K562 (cell line): ENCODE measurements around the gene TRAF3IP1. TPM values are rescaled to one million over a fixed set of nuclear protein-coding genes. Genes with fewer than 3 reads are reported as not detected.

Experiments used
- ATAC-seq: fragments of 200-7000 bp; cut with Tn5 transposase; 3 replicates; pipeline ENCODE4 v1.9.1; 2020; ENCODE audit warnings: moderate library complexity
- BruUV-seq: library from RNA; stranded (reverse); fragments of 400-500 nt; replicated peaks from 2 replicates; lab custom pipeline; 2021; lab: Mats Ljungman, UMichigan
- CTCF ChIA-PET: fragments of 300-600 bp; formaldehyde crosslinking; extraction: SDS; loops from one replicate; lab custom pipeline; 2021; ENCODE audit warnings: low intra/inter-chr PET ratio; lab: Yijun Ruan, JAX
- POLR2A ChIA-PET: fragments of 300-600, 350-650 bp; sonication (Branson Sonifier 250); formaldehyde crosslinking; extraction: SDS; loops from one replicate; lab custom pipeline; 2021; ENCODE audit warnings: antibody characterized with exemption, inconsistent platforms; lab: Yijun Ruan, JAX
- DNase-seq, 4 experiments: peaks; one replicate each; pipeline versions ENCODE4 v3.0.0 to v3.0.0-alpha.2; 2011 to 2018; ENCODE audit warnings: low spot score in 3 of 4, mixed read lengths in 3 of 4; ENCODE audit errors: extremely low read depth in 1 of 4
- FAIRE-seq: peaks from 2 replicates; lab custom pipeline; 2011; peaks lifted over from hg19 to GRCh38; lab: Jason Lieb, UNC
- H2AFZ ChIP-seq: 2 replicates; pipeline ENCODE4 v1.6.0; 2011; ENCODE audit warnings: low read depth, low read length, control low read depth, inconsistent platforms
- H3K27ac ChIP-seq: fragments of 200-600 bp; 3 replicates; pipeline ENCODE4 v1.8.0; 2011; ENCODE audit warnings: low read depth, mild to moderate bottlenecking, control low read depth, inconsistent platforms, low read length, moderate library complexity, mixed read lengths; ENCODE audit errors: extremely low read depth
- H3K27me3 ChIP-seq, 2 experiments: fragments of 300-600 bp in 1 of 2; 2 replicates in 1 of 2; 3 replicates in 1 of 2; pipeline versions ENCODE4 v1.6.0 to v1.8.0; 2011; ENCODE audit warnings: inconsistent platforms in 2 of 2, low read length in 2 of 2, mild to moderate bottlenecking in 1 of 2, mixed read lengths in 1 of 2, moderate library complexity in 1 of 2; ENCODE audit not compliant: control insufficient read depth in 2 of 2, insufficient read depth in 2 of 2
- H3K36me3 ChIP-seq: fragments of 300-600 bp; 3 replicates; pipeline ENCODE4 v1.8.0; 2011; ENCODE audit warnings: mild to moderate bottlenecking, low read length, inconsistent platforms; ENCODE audit not compliant: control insufficient read depth, insufficient read depth
- H3K4me1 ChIP-seq, 2 experiments: fragments of 200-600 bp in 1 of 2; replicated peaks in 1 of 2; 2 replicates in 1 of 2; 3 replicates in 1 of 2; pipeline versions ENCODE4 v1.5.1 to v1.8.0; 2011; ENCODE audit warnings: inconsistent platforms in 2 of 2, low read length in 2 of 2, mild to moderate bottlenecking in 1 of 2, mixed read lengths in 1 of 2, moderate library complexity in 1 of 2; ENCODE audit not compliant: control insufficient read depth in 2 of 2, insufficient read depth in 2 of 2
- H3K4me2 ChIP-seq: 2 replicates; pipeline ENCODE4 v1.6.1; 2011; ENCODE audit warnings: low read length, control low read depth, inconsistent platforms, mixed read lengths; ENCODE audit not compliant: insufficient read depth
- H3K4me3 ChIP-seq: fragments of 200-600 bp; sonication (generic), shearing (Covaris generic); 2 replicates; pipeline ENCODE4 v1.5.1; 2016; ENCODE audit warnings: control low read depth, inconsistent platforms
- H3K79me2 ChIP-seq: fragments of 200-600 bp; 3 replicates; pipeline ENCODE4 v1.8.0; 2011; ENCODE audit warnings: low read length, inconsistent platforms; ENCODE audit not compliant: control insufficient read depth, insufficient read depth
- H3K9ac ChIP-seq, 2 experiments: 2 replicates each; pipeline versions ENCODE4 v1.6.0 to v1.6.1; 2011; ENCODE audit warnings: low read depth in 2 of 2, low read length in 2 of 2, control low read depth in 1 of 2, inconsistent platforms in 1 of 2, mild to moderate bottlenecking in 1 of 2, mixed read lengths in 1 of 2; ENCODE audit not compliant: insufficient read depth in 1 of 2
- H3K9me1 ChIP-seq: one replicate; pipeline ENCODE4 v1.6.0; 2011; ENCODE audit warnings: inconsistent platforms, mild to moderate bottlenecking, low read length, moderate library complexity; ENCODE audit not compliant: control insufficient read depth, insufficient read depth
- H3K9me3 ChIP-seq: replicated peaks from 2 replicates; pipeline ENCODE4 v1.5.1; 2011; ENCODE audit warnings: low read depth, low read length, inconsistent platforms; ENCODE audit not compliant: control insufficient read depth, insufficient read depth
- H4K20me1 ChIP-seq: replicated peaks from 2 replicates; pipeline ENCODE4 v1.6.1; 2011; ENCODE audit warnings: low read length, inconsistent platforms, mixed read lengths; ENCODE audit not compliant: control insufficient read depth, insufficient read depth
- ADNP ChIP-seq: fragments of 200-800 bp; sonication (Bioruptor generic); IDR thresholded peaks from 2 replicates; pipeline ENCODE4 v1.6.1; 2016; ENCODE audit warnings: missing genetic modification characterization, missing compliant biosample characterization
- BRF1 ChIP-seq: IDR thresholded peaks from 3 replicates; pipeline ENCODE4 v1.6.1; 2011; ENCODE audit warnings: borderline replicate concordance, mild to moderate bottlenecking; ENCODE audit not compliant: insufficient read length; ENCODE audit errors: extremely low read depth
- CBX3 ChIP-seq, 2 experiments: IDR thresholded peaks; 1 replicate in 1 of 2; 2 replicates in 1 of 2; pipeline ENCODE4 v1.6.1; 2012; ENCODE audit warnings: inconsistent platforms in 2 of 2, low read length in 2 of 2, borderline replicate concordance in 1 of 2, control low read depth in 1 of 2
- HNRNPH1 ChIP-seq: fragments of 200-400 bp; formaldehyde crosslinking; optimal IDR thresholded peaks from 2 replicates; pipeline ENCODE3; 2017; ENCODE audit warnings: low read depth, mild to moderate bottlenecking, low read length, moderate library complexity
- MCM5 ChIP-seq: fragments of 450-650 bp; IDR thresholded peaks from 2 replicates; pipeline ENCODE4 v1.6.1; 2016; ENCODE audit warnings: low read depth
- MECOM ChIP-seq: fragments of 250-450 bp; sonication (Bioruptor Pico); IDR thresholded peaks from 2 replicates; pipeline ENCODE4 v1.8.0; 2022; ENCODE audit warnings: inconsistent platforms
- NR3C1 ChIP-seq: sonication (generic); formaldehyde crosslinking; IDR thresholded peaks from 2 replicates; pipeline ENCODE4 v1.8.1; 2022; ENCODE audit warnings: missing genetic modification reagents
- PHF20 ChIP-seq: fragments of 450-650 bp; IDR thresholded peaks from 2 replicates; pipeline ENCODE4 v1.6.1; 2018; ENCODE audit not compliant: partially characterized antibody
- PKNOX1 ChIP-seq: fragments of 450-650 bp; IDR thresholded peaks from 2 replicates; pipeline ENCODE4 v1.6.1; 2016
- RBBP5 ChIP-seq: fragments of 200-600 bp; sonication (generic); IDR thresholded peaks from 2 replicates; pipeline ENCODE4 v1.6.1; 2012; ENCODE audit warnings: borderline replicate concordance, mild to moderate bottlenecking, low read length, control low read depth, inconsistent platforms; ENCODE audit not compliant: insufficient read depth, poor library complexity, severe bottlenecking
- SMARCE1 ChIP-seq: fragments of 450-650 bp; IDR thresholded peaks from 2 replicates; pipeline ENCODE4 v1.7.1; 2016; ENCODE audit warnings: mild to moderate bottlenecking
- SRF ChIP-seq, 2 experiments: fragments of 250-450, 450-650 bp in 1 of 2; sonication (Bioruptor Pico) in 1 of 2; sonication (generic) in 1 of 2; formaldehyde crosslinking; IDR thresholded peaks; 2 replicates each; pipeline versions ENCODE4 v1.5.0 to v1.5.1; 2020 to 2022; ENCODE audit warnings: mild to moderate bottlenecking in 1 of 2, missing genetic modification reagents in 1 of 2
- ZC3H4 ChIP-seq: sonication (generic); formaldehyde crosslinking; IDR thresholded peaks from 2 replicates; pipeline ENCODE4 v1.9.0; 2021; ENCODE audit warnings: missing genetic modification reagents, borderline replicate concordance
- ZNF197 ChIP-seq: fragments of 200-800 bp; sonication (Bioruptor generic); IDR thresholded peaks from 2 replicates; pipeline ENCODE4 v1.6.1; 2016; ENCODE audit warnings: low read depth, missing genetic modification characterization, missing compliant biosample characterization
- ZNF280A ChIP-seq: fragments of 450-650 bp; IDR thresholded peaks from 2 replicates; pipeline ENCODE4 v1.6.1; 2018; ENCODE audit warnings: mild to moderate bottlenecking, low read depth; ENCODE audit not compliant: partially characterized antibody
- ZNF445 ChIP-seq: fragments of 250-450 bp; sonication (Bioruptor Pico); IDR thresholded peaks from 2 replicates; pipeline ENCODE4 v1.4.0; 2020; ENCODE audit warnings: low read depth, mild to moderate bottlenecking, moderate library complexity
- ZNF449 ChIP-seq: fragments of 250-450 bp; sonication (Bioruptor Pico); IDR thresholded peaks from 2 replicates; pipeline ENCODE4 v1.8.0; 2022; ENCODE audit warnings: moderate library complexity, mild to moderate bottlenecking, inconsistent platforms
- ZNF75A ChIP-seq: fragments of 450-650 bp; formaldehyde crosslinking; IDR thresholded peaks from 2 replicates; pipeline ENCODE4 v1.4.0; 2020; ENCODE audit warnings: mild to moderate bottlenecking
- WGBS: fragments of 100-300 bp; shearing (Covaris generic); methylation state at CpG from one replicate; pipeline ENCODE4 v1.1.6; 2016; ENCODE audit warnings: low coverage, mixed read lengths; ENCODE audit not compliant: insufficient coverage; ENCODE audit errors: missing lambda C conversion rate; 5-methylcytosine and 5-hydroxymethylcytosine counted together
- in situ Hi-C: fragments of 300-500 bp; cut with MboI; formaldehyde crosslinking; loops from 4 replicates; pipeline ENCODE4 v1.15.0; 2018; ENCODE audit warnings: inconsistent platforms, mixed read lengths
- intact Hi-C: fragments of 100-400 bp; cut with micrococcal nuclease; formaldehyde crosslinking; loops from 2 replicates; pipeline ENCODE4 v1.14.2; 2022
- polyA plus RNA-seq, 8 experiments: library from polyadenylated mRNA; depleted of rRNA in 4 of 8; stranded (reverse) in 5 of 8; unstranded in 3 of 8; fragments of >200 nt; fragmentation: Nextera tagmentation in 2 of 8; fragmentation: Illumina TruSeq in 1 of 8; extraction: Ambion mirVana in 2 of 8; extraction: Trizol in 1 of 8; gene quantifications; 2 replicates each; pipeline versions ENCODE4 v1.2.1 to v1.2.3, GENCODE V29; 2011 to 2014; ENCODE audit warnings: inconsistent platforms in 1 of 8, missing spikeins in 1 of 8
- total RNA-seq, 7 experiments: library from RNA; depleted of rRNA in 6 of 7; stranded (reverse); fragments of >200 nt in 6 of 7; fragmentation: Illumina TruSeq in 2 of 7; extraction: Trizol in 2 of 7; gene quantifications; 2 replicates each; pipeline versions ENCODE4 v1.2.1 to v1.2.3, GENCODE V29; 2011 to 2021; ENCODE audit warnings: low replicate concordance in 1 of 7

Gene TRAF3IP1
- total and polyA plus RNA-seq, 9 of the 15 experiments (the other 6 are each of a cell fraction or from before 2014, with no cell fraction given), result 1.3 to 7.4 (median 3.4) TPM

- Histone ChIP-seq H3K4me3 (no peak overlapping the region), H3K9me1 (no peaks in the 10 kb centered on the region), H2AFZ (no peak overlapping the region), H3K4me1 (no peaks in the 10 kb centered on the region; a peak in 1 of 5 replicates), H3K36me3 (no peaks in the 10 kb centered on the region; the same call in 2 of the 3 replicates), H3K9ac (no peak overlapping the region), H3K27me3 (no peaks in the 10 kb centered on the region), H3K79me2 (no peaks in the 10 kb centered on the region), H3K4me2 (no peak overlapping the region), H4K20me1 (no peaks in the 10 kb centered on the region), H3K9me3 (no peaks in the 10 kb centered on the region), H3K27ac (no peak overlapping the region)
- in situ Hi-C loops, result no loop called here
- WGBS, result 64% methylated on average over 3 of the region's 3 CpGs
- TF ChIP-seq MECOM (CRISPR knock-in tag), result no peak
- no peak for TF ChIP-seq PHF20
- TF ChIP-seq PKNOX1, result no peak
- no peak for TF ChIP-seq ZNF75A (CRISPR knock-in tag)
- no peak for TF ChIP-seq ZNF280A
- TF ChIP-seq BRF1, result no peak
- TF ChIP-seq ADNP, result no peak
- no peak for TF ChIP-seq MCM5
- no peak for TF ChIP-seq SRF (CRISPR knock-in tag; IDR thresholded peaks at IDR 0.05)
- TF ChIP-seq HNRNPH1, result no peak
- TF ChIP-seq SMARCE1, result no peak
- TF ChIP-seq CBX3 (IDR thresholded peaks at IDR 0.05; ENCODE audit: borderline replicate concordance in 1 of 2, low read length in 2 of 2), result no peak
- TF ChIP-seq NR3C1 (CRISPR knock-in tag), result no peak
- no peak for TF ChIP-seq ZNF449 (CRISPR knock-in tag)
- TF ChIP-seq ZNF197 (CRISPR knock-in tag), result no peak
- no peak for TF ChIP-seq RBBP5
- no peak for TF ChIP-seq ZC3H4 (CRISPR knock-in tag)
- no peak for TF ChIP-seq ZNF445 (CRISPR knock-in tag)
- POLR2A ChIA-PET, result no interaction called here
- BruUV-seq, result no TSS peak
- DNase-seq (no peak), ATAC-seq (no peak), FAIRE-seq (no peak)
- intact Hi-C loops, result no loop called here
- CTCF ChIA-PET, result no interaction called here
Observed at GRCh38 chr2:238327751-238328150, 7.4 kb downstream of the TRAF3IP1 start.
